Left ventricle myocardium superior (tissue), 1 donor: Measurements from ENCODE around the gene MBOAT1. TPM values are rescaled to one million over a fixed set of nuclear protein-coding genes. Genes with fewer than 3 reads are reported as not detected.

Experiments
- ATAC-seq: fragments of 200-7000 bp; cut with Tn5 transposase; one replicate; pipeline ENCODE4 v1.9.1; 2020; ENCODE audit warnings: mild to moderate bottlenecking, moderate library complexity
- DNase-seq: peaks from one replicate; pipeline ENCODE4 v3.0.0-alpha.2; 2020
- intact Hi-C: fragments of 100-400 bp; cut with micrococcal nuclease; formaldehyde crosslinking; loops from one replicate; pipeline ENCODE4 v1.11.0; 2022
- total RNA-seq: library from RNA; stranded (reverse); fragmentation: NEBNext Ultra II Directional; extraction: Animal tissue kit (Norgen Biotek cat#: 25700); gene quantifications from one replicate; pipeline ENCODE4 v1.2.1, GENCODE V29; 2021
- donor health status: DM: no; HTN: yes; CAD: no; lungs with severe emphysema.

MBOAT1 gene
- total RNA-seq, 1 donor from 2014 or later, result 5.0 TPM

- no peak for DNase-seq
- ATAC-seq, result no peak
- intact Hi-C loops, result loop anchor here (10.0 kb wide), 1 partner anchor 84 kb away; no protein-coding TSS in a partner anchor
These were observed 3.4 kb downstream of the MBOAT1 start for GRCh38 chr6:20208687-20209378.

- intact Hi-C loops, result loop anchor here (10.0 kb wide), 1 partner anchor 82 kb away; no protein-coding TSS in a partner anchor
- ATAC-seq, result no peak
- no peak for DNase-seq
These were observed 5.2 kb downstream of the MBOAT1 start for GRCh38 chr6:20207088-20207418.

- DNase-seq, result no peak
- intact Hi-C loops, result loop anchor here (10.0 kb wide), 1 partner anchor 81 kb away; no protein-coding TSS in a partner anchor
- ATAC-seq, result no peak
These were observed 6.5 kb downstream of the MBOAT1 start for GRCh38 chr6:20205722-20206161.

GRCh38 chr6:20204512-20204894 is 7.8 kb downstream of the MBOAT1 start:
- no peak for DNase-seq
- peak; percentile 10 for ATAC-seq
- intact Hi-C loops, result loop anchor here (10.0 kb wide), 1 partner anchor 80 kb away; no protein-coding TSS in a partner anchor

DNA sequence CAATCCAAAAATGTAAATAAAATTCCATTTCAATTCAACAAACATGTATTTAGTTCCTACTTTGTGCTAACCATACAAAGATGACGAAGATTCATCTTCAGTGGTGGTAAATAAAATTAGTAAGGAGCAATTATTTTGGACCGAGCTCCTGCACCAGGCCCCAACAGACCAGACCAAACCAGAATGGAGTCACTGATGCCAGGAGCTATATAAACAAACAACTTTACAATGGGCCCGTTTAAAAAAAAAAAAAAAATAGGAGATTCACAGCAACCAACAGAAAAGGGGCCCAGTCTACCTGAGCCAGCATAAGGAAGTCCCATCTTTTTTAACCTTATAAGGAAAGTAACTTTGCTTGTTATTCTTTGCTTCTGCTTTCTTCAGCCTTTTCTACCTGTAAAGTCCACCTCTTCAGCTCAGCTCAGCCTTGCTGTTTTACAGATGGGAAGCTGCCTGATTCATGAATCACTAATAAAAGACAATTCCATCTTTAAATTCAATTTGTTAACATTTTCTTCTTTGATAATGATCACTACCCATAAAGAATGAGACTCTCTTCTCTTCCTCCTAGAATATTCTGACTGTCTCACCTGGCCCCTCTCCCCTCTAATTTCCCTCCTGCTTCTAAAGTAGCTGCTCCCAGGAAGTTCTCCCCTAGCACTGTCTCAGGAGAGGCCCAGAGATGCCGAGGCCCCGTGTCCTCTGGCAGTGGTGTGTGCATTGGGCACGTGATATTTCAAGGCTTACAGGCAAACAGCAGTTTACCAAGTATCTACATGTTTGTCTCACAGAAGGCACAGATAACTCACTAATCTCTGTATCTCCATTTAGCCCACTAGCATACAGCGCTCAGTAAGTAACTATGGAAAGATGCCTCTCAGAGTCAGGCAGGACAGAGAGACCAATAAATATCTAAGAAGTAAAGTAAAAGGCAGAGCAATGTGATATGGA is 8.4 kb downstream of the MBOAT1 start:
- intact Hi-C loops, result loop anchor here (10.0 kb wide), 1 partner anchor 79 kb away; no protein-coding TSS in a partner anchor
- ATAC-seq (peak; percentile 44), DNase-seq (no peak)

DNA sequence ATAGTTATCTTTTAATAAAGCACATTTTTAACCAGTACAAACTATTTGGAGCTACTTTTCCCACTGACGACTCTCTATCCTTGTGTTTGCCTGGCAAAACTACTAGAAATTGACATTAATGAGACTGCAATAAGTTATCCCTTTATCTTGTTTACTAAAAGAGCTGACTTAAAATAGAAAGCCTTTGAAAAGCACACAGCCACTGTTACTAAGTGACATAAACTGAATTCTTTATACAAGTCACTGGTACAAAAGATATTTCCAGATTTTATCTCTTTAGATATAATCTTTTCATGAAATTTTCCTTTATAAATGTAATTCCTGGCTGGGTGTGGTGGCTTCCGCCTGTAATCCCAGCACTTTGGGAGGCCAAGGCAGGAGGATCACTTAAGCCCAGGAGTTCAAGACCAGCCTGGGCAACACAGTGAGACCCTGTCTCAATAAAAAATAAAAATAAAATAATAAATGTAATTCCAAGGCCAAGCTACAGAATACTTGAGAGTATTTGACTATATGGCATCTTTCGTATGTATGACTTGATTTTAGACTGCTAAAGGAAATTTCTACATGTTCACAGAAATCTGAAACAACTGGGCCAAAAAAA is 9.5 kb downstream of the MBOAT1 start:
- no peak for DNase-seq
- peak; percentile 22 for ATAC-seq
- intact Hi-C loops, result loop anchor here (10.0 kb wide), 1 partner anchor 78 kb away; no protein-coding TSS in a partner anchor

DNA sequence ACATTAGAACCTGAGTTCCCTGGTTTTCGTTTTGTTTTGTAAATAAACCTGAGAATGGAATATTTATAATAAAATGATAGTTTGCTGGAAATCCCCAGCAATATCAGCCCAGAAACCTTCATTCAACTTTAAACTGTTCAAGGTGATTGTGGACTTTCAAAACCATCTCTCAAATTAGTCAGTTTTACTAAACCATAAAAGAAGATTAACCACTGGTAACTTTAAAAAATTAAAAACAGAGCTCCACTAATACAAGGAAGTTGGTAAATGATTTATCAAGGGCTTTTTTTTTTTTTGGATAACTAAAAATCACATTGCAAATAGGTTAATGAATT is 10.0 kb downstream of the MBOAT1 start:
- DNase-seq, result no peak
- ATAC-seq, result no peak
- intact Hi-C loops, result loop anchor here (10.0 kb wide), 1 partner anchor 77 kb away; no protein-coding TSS in a partner anchor

- ATAC-seq (peak; percentile 7), DNase-seq (peak; percentile 38)
- intact Hi-C loops, result loop anchor here (10.0 kb wide), 1 partner anchor 76 kb away; no protein-coding TSS in a partner anchor
These were observed 11.3 kb downstream of the MBOAT1 start for GRCh38 chr6:20200761-20201630.

DNA sequence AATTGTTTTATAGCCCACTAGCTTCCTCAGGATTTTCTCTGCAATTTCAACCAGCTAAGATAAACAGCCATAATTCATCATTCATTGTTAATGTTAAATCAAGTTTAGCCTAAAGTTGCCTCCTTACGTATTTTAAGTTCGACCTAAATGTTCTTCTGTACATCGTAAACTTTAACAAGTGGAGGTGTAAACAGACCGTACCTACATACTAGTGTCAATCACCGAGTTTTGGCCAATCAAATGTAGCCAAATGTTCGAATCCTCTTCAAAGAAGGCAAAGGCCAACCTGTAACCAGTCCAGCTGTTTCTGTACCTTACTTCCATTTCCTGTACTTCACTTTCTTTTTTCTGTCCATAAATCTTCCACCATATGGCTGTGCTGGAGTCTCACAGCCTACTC is 13.5 kb downstream of the MBOAT1 start:
- ATAC-seq (no peak), DNase-seq (no peak)
- intact Hi-C loops, result no loop called here

GRCh38 chr6:20198156-20198774 is 14.0 kb downstream of the MBOAT1 start:
- ATAC-seq (no peak), DNase-seq (no peak)
- intact Hi-C loops, result no loop called here

GRCh38 chr6:20197251-20197650 is 15.0 kb downstream of the MBOAT1 start:
- DNase-seq (no peak), ATAC-seq (no peak)
- intact Hi-C loops, result no loop called here

DNA sequence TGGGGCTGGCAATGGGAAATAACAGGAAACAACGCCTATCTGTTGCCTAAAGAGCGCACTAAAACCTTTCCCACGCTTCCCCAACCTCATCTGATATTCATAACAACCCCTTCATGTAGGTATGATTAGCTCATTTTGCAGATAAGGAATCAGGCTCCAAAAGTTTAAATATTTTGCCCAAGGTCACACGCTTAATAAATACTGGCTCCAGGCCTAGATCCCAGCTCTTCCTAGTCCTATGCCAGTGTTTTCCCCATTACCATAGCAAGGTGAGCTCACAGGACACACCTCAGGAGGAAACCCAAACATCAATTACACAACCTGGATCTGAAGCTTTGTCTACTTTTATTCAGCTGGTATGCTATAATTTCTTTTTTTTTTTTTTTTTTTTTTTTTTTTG is 19.6 kb downstream of the MBOAT1 start:
- intact Hi-C loops, result no loop called here
- ATAC-seq, result no peak
- no peak for DNase-seq

- DNase-seq, result no peak
- intact Hi-C loops, result no loop called here
- ATAC-seq, result no peak
These were observed 20.3 kb downstream of the MBOAT1 start for GRCh38 chr6:20191992-20192391.

DNA sequence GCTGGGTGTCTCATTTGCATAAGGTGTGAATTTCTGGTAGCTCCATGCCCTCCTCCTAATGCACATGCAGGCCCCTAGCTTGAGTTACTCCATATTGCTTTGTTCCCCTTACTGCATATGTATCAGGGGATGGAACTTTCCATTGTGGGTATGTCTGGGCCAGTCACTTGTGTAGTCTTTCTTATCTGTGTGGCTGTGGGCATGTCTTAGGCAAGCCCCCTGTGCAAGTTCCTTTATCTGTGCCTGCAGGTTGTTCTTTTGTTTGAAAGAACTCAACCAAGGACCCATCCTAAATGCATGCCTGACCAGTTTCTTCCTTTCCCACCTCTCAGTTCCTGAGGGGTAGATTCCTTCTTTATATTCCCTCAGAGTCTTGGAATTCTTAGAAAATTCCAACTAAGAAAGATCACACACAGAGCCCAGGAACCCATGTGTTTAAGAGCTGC is 23.6 kb downstream of the MBOAT1 start:
- no peak for DNase-seq
- intact Hi-C loops, result no loop called here
- no peak for ATAC-seq

DNA sequence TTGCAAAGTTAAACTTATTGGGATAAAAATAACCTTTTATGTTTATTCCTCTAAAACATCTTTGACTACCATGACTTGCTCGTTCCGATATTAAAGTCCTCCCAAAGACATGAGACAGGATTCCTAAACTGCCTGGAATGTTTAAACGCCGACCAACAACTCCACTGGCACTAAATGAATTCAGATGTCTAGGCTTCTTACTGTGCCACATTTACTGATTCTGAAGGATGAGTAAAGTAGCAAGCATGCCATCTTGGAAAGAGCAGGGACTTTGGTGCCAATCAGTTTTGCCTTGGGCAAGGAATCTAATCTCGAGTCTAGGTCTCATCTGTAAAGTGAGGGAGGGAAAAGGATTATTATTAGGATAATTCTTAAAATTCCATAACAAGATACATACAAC is 25.3 kb downstream of the MBOAT1 start:
- no peak for DNase-seq
- ATAC-seq, result no peak
- intact Hi-C loops, result no loop called here

GRCh38 chr6:20183706-20184105 is 28.6 kb downstream of the MBOAT1 start:
- intact Hi-C loops, result no loop called here
- ATAC-seq, result no peak
- DNase-seq, result no peak

GRCh38 chr6:20182926-20183521 is 29.2 kb downstream of the MBOAT1 start:
- DNase-seq (peak; percentile 81), ATAC-seq (peak; percentile 86)
- intact Hi-C loops, result no loop called here

- DNase-seq, result no peak
These were observed 30.2 kb downstream of the MBOAT1 start for GRCh38 chr6:20182069-20182468.

More at GRCh38 chr6:20182069-20182468, 30.2 kb downstream of the MBOAT1 start:
- no peak for ATAC-seq
- intact Hi-C loops, result no loop called here
